GM23338 (cell line): ENCODE measurements around the gene ID4. TPM values are rescaled to one million over a fixed set of nuclear protein-coding genes. Genes with fewer than 3 reads are reported as not detected.

ENCODE experiments used
- EZH2 ChIP-seq: fragments of 200-600 bp; sonication (generic); IDR thresholded peaks from one replicate; pipeline ENCODE4 v1.8.0; 2017; ENCODE audit warnings: antibody characterized with exemption, mild to moderate bottlenecking, low read depth; ENCODE audit not compliant: unreplicated experiment
- EZH2phosphoT487 ChIP-seq: fragments of 200-600 bp; sonication (generic); IDR thresholded peaks from one replicate; pipeline ENCODE4 v1.8.1; 2018; ENCODE audit warnings: antibody characterized with exemption; ENCODE audit not compliant: unreplicated experiment
- JUNB ChIP-seq: IDR thresholded peaks from one replicate; pipeline ENCODE4 v1.6.1; 2016; ENCODE audit warnings: antibody characterized with exemption; ENCODE audit not compliant: unreplicated experiment
- NANOG ChIP-seq: IDR thresholded peaks from 2 replicates; pipeline ENCODE4 v1.6.1; 2016; ENCODE audit warnings: antibody characterized with exemption, borderline replicate concordance
- POLR2AphosphoS5 ChIP-seq: IDR thresholded peaks from 2 replicates; pipeline ENCODE4 v1.6.1; 2016; ENCODE audit warnings: antibody characterized with exemption, low read depth
- REST ChIP-seq: IDR thresholded peaks from one replicate; pipeline ENCODE4 v1.6.1; 2018; ENCODE audit warnings: antibody characterized with exemption; ENCODE audit not compliant: unreplicated experiment
- STAT1 ChIP-seq: IDR thresholded peaks from one replicate; pipeline ENCODE4 v1.6.1; 2016; ENCODE audit warnings: antibody characterized with exemption; ENCODE audit not compliant: unreplicated experiment
- polyA plus RNA-seq: library from polyadenylated mRNA; unstranded; fragments of >200 nt; fragmentation: Nextera tagmentation; extraction: Ambion mirVana; gene quantifications from 2 replicates; pipeline ENCODE4 v1.2.1, GENCODE V29; 2016
- total RNA-seq: library from RNA; depleted of rRNA; stranded (reverse); fragments of >200 nt; shearing (Covaris generic); gene quantifications from 2 replicates; pipeline ENCODE4 v1.2.3, GENCODE V29; 2014
- TF ChIP-seq, protein P1 (sequence below): fragments of 250-450 bp; sonication (Bioruptor Pico); IDR thresholded peaks from 2 replicates; pipeline ENCODE4 v1.5.0; 2020; ENCODE audit warnings: mild to moderate bottlenecking, moderate library complexity

ID4 gene
- total and polyA plus RNA-seq, 2 experiments from 2014 or later, result 3.7 to 7.0 TPM

- TF ChIP-seq, protein P1, sequence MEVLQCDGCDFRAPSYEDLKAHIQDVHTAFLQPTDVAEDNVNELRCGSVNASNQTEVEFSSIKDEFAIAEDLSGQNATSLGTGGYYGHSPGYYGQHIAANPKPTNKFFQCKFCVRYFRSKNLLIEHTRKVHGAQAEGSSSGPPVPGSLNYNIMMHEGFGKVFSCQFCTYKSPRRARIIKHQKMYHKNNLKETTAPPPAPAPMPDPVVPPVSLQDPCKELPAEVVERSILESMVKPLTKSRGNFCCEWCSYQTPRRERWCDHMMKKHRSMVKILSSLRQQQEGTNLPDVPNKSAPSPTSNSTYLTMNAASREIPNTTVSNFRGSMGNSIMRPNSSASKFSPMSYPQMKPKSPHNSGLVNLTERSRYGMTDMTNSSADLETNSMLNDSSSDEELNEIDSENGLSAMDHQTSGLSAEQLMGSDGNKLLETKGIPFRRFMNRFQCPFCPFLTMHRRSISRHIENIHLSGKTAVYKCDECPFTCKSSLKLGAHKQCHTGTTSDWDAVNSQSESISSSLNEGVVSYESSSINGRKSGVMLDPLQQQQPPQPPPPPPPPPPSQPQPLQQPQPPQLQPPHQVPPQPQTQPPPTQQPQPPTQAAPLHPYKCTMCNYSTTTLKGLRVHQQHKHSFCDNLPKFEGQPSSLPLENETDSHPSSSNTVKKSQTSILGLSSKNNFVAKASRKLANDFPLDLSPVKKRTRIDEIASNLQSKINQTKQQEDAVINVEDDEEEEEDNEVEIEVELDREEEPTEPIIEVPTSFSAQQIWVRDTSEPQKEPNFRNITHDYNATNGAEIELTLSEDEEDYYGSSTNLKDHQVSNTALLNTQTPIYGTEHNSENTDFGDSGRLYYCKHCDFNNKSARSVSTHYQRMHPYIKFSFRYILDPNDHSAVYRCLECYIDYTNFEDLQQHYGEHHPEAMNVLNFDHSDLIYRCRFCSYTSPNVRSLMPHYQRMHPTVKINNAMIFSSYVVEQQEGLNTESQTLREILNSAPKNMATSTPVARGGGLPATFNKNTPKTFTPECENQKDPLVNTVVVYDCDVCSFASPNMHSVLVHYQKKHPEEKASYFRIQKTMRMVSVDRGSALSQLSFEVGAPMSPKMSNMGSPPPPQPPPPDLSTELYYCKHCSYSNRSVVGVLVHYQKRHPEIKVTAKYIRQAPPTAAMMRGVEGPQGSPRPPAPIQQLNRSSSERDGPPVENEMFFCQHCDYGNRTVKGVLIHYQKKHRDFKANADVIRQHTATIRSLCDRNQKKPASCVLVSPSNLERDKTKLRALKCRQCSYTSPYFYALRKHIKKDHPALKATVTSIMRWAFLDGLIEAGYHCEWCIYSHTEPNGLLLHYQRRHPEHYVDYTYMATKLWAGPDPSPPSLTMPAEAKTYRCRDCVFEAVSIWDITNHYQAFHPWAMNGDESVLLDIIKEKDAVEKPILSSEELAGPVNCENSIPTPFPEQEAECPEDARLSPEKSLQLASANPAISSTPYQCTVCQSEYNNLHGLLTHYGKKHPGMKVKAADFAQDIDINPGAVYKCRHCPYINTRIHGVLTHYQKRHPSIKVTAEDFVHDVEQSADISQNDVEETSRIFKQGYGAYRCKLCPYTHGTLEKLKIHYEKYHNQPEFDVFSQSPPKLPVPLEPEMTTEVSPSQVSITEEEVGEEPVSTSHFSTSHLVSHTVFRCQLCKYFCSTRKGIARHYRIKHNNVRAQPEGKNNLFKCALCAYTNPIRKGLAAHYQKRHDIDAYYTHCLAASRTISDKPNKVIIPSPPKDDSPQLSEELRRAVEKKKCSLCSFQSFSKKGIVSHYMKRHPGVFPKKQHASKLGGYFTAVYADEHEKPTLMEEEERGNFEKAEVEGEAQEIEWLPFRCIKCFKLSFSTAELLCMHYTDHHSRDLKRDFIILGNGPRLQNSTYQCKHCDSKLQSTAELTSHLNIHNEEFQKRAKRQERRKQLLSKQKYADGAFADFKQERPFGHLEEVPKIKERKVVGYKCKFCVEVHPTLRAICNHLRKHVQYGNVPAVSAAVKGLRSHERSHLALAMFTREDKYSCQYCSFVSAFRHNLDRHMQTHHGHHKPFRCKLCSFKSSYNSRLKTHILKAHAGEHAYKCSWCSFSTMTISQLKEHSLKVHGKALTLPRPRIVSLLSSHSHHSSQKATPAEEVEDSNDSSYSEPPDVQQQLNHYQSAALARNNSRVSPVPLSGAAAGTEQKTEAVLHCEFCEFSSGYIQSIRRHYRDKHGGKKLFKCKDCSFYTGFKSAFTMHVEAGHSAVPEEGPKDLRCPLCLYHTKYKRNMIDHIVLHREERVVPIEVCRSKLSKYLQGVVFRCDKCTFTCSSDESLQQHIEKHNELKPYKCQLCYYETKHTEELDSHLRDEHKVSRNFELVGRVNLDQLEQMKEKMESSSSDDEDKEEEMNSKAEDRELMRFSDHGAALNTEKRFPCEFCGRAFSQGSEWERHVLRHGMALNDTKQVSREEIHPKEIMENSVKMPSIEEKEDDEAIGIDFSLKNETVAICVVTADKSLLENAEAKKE (CRISPR knock-in tag), result no peak
- no peak for TF ChIP-seq JUNB
- TF ChIP-seq REST, result no peak
- no peak for TF ChIP-seq NANOG
- TF ChIP-seq STAT1, result no peak
- TF ChIP-seq EZH2phosphoT487, result no peak
- no peak for TF ChIP-seq POLR2AphosphoS5
- TF ChIP-seq EZH2, result no peak
Measured at GRCh38 chr6:19866173-19866984, 29.2 kb downstream of the ID4 start (continued).
